Ovary (tissue), 3 donors: ENCODE measurements around the gene ZNF182.
"Not testable (repeated sequence)": the region's sequence is repeated elsewhere in the genome, so short reads cannot be mapped to it uniquely, and the experiment has no call there.

ENCODE experiments used
- CTCF ChIP-seq, 3 donors: fragments of 450-650 bp in 2 of 3; fragments of 200-600 bp in 1 of 3; IDR thresholded peaks; one replicate each; pipeline versions ENCODE4 v1.5.1 to v1.8.0; 2016 to 2022; ENCODE audit warnings: antibody characterized with exemption in 3 of 3, mild to moderate bottlenecking in 1 of 3
- EP300 ChIP-seq: sonication (generic); formaldehyde crosslinking; IDR thresholded peaks from one replicate; pipeline ENCODE4 v1.6.1; 2017; ENCODE audit warnings: antibody characterized with exemption
- POLR2A ChIP-seq: fragments of 450-650 bp; IDR thresholded peaks from one replicate; pipeline ENCODE4 v1.6.1; 2017; ENCODE audit warnings: antibody characterized with exemption, mild to moderate bottlenecking, moderate library complexity
- donor health status: DM: no; HTN: no; CAD: no.

DNA sequence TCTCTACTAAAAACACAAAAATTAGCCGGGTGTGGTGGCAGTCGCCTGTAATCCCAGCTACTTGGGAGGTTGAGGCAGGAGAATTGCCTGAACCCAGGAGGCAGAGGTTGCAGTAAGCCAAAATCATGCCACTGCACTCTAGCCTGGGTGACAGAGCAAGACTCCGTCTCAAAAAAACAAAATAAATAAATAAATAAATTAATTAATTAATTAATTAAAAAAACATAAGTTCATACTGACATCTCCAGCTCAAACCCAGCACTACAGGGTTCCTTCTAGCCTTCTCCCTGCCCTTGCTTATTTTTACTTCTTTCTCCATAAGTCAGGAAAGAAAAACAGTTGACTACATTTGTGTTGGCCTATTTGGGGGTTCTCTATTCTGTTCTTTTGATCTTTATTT, 71.8 kb downstream of the ZNF182 start:
- not testable (repeated sequence) for TF ChIP-seq CTCF (IDR thresholded peaks at IDR 0.05); EP300; POLR2A
